Suprapubic skin (tissue), 4 donors: Measurements from ENCODE around the gene FAM222A. TPM values are rescaled to one million over a fixed set of nuclear protein-coding genes. Genes with fewer than 3 reads are reported as not detected.

Source experiments
- DNase-seq, 2 donors: peaks; one replicate each; pipeline ENCODE4 v3.0.0-alpha.2; 2019; ENCODE audit warnings: low spot score in 2 of 2
- H3K27ac ChIP-seq: fragments of 200-600 bp; sonication (generic); one replicate; pipeline ENCODE4 v1.5.1; 2019
- H3K27me3 ChIP-seq: fragments of 200-600 bp; sonication (generic); one replicate; pipeline ENCODE4 v1.5.1; 2019
- H3K36me3 ChIP-seq: fragments of 200-600 bp; sonication (generic); one replicate; pipeline ENCODE4 v1.5.1; 2019
- H3K4me1 ChIP-seq: fragments of 200-600 bp; sonication (generic); one replicate; pipeline ENCODE4 v1.5.1; 2019
- H3K4me3 ChIP-seq: fragments of 200-600 bp; sonication (generic); one replicate; pipeline ENCODE4 v1.5.1; 2019; ENCODE audit warnings: mild to moderate bottlenecking
- H3K9me3 ChIP-seq: fragments of 200-600 bp; sonication (generic); one replicate; pipeline ENCODE4 v1.5.1; 2019
- EP300 ChIP-seq: sonication (generic); formaldehyde crosslinking; IDR thresholded peaks from one replicate; pipeline ENCODE4 v1.6.1; 2017; ENCODE audit warnings: antibody characterized with exemption
- POLR2A ChIP-seq, 2 donors: fragments of 450-650 bp; IDR thresholded peaks; one replicate each; pipeline ENCODE4 v1.6.1; 2017; ENCODE audit warnings: antibody characterized with exemption in 2 of 2, mild to moderate bottlenecking in 2 of 2, moderate library complexity in 2 of 2
- POLR2AphosphoS5 ChIP-seq, 3 donors: sonication (generic); formaldehyde crosslinking; IDR thresholded peaks; one replicate each; pipeline ENCODE4 v1.6.1; 2017; ENCODE audit warnings: antibody characterized with exemption in 3 of 3
- WGBS: methylation state at CpG from one replicate; pipeline ENCODE4 v1.1.5; 2018; 5-methylcytosine and 5-hydroxymethylcytosine counted together
- total RNA-seq, 4 donors: library from RNA; depleted of rRNA; stranded (reverse); fragments of >200 nt; gene quantifications; one replicate each; pipeline ENCODE4 v1.1.0, GENCODE V29; 2016
- TF ChIP-seq, protein P1 (sequence below), 2 donors: fragments of 200-600 bp in 1 of 2; fragments of 450-650 bp in 1 of 2; sonication (generic) in 1 of 2; IDR thresholded peaks; one replicate each; pipeline ENCODE4 v1.5.1; 2016 to 2019; ENCODE audit warnings: antibody characterized with exemption in 2 of 2, mild to moderate bottlenecking in 1 of 2, moderate library complexity in 1 of 2

Gene FAM222A
- total RNA-seq, 4 donors from 2014 or later = 3.9 to 8.5 (median 6.6) TPM

DNA sequence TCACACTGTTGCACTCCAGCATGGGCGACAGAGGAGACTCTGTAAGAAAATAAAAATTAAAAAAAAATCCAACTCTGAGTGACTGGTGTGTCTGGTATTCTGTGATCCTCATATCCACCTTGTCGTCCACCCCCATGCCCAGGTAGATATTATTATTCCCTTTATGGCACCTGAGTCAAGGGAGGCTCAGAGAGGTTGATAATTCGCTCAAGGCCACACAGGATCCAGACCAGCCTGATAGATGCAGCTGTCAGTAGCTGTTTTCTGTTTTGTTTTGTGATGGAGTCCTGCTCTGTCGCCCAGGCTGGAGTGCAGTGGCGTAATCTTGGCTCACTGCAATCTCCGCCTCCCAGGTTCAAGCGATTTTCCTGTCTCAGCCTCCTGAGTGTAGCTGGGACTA lies 14.8 kb upstream of the FAM222A start:
- 84% methylated on average over 7 of the region's 7 CpGs for WGBS
- no peaks in the 10 kb centered on the region for H3K36me3 ChIP-seq
- TF ChIP-seq POLR2AphosphoS5 (IDR thresholded peaks at IDR 0.05) (no peak), EP300 (no peak), POLR2A (IDR thresholded peaks at IDR 0.05) (no peak)
- TF ChIP-seq, protein P1, sequence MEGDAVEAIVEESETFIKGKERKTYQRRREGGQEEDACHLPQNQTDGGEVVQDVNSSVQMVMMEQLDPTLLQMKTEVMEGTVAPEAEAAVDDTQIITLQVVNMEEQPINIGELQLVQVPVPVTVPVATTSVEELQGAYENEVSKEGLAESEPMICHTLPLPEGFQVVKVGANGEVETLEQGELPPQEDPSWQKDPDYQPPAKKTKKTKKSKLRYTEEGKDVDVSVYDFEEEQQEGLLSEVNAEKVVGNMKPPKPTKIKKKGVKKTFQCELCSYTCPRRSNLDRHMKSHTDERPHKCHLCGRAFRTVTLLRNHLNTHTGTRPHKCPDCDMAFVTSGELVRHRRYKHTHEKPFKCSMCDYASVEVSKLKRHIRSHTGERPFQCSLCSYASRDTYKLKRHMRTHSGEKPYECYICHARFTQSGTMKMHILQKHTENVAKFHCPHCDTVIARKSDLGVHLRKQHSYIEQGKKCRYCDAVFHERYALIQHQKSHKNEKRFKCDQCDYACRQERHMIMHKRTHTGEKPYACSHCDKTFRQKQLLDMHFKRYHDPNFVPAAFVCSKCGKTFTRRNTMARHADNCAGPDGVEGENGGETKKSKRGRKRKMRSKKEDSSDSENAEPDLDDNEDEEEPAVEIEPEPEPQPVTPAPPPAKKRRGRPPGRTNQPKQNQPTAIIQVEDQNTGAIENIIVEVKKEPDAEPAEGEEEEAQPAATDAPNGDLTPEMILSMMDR (IDR thresholded peaks at IDR 0.05) = no peak
- no peaks in the 10 kb centered on the region for H3K27me3 ChIP-seq
- H3K4me3 ChIP-seq = no peak overlapping the region
- H3K27ac ChIP-seq = no peak overlapping the region
- H3K4me1 ChIP-seq = no peaks in the 10 kb centered on the region
- no peak for DNase-seq
- H3K9me3 ChIP-seq = no peaks in the 10 kb centered on the region

GRCh38 chr12:109701064-109701463 lies 12.6 kb upstream of the FAM222A start:
- no peak for DNase-seq
- TF ChIP-seq EP300 (no peak), POLR2AphosphoS5 (IDR thresholded peaks at IDR 0.05) (no peak), POLR2A (IDR thresholded peaks at IDR 0.05) (no peak)
- TF ChIP-seq, protein P1 (IDR thresholded peaks at IDR 0.05) = no peak
- Histone ChIP-seq H3K27me3 (no peaks in the 10 kb centered on the region), H3K27ac (no peak overlapping the region), H3K4me3 (no peak overlapping the region), H3K9me3 (no peaks in the 10 kb centered on the region), H3K36me3 (no peaks in the 10 kb centered on the region), H3K4me1 (no peaks in the 10 kb centered on the region)
- WGBS = 51% methylated on average over 6 of the region's 6 CpGs

GRCh38 chr12:109702111-109702841 lies 11.3 kb upstream of the FAM222A start:
- WGBS = 89% methylated on average over 9 of the region's 9 CpGs
- no peaks in the 10 kb centered on the region for H3K9me3 ChIP-seq
- H3K27ac ChIP-seq = no peak overlapping the region
- no peaks in the 10 kb centered on the region for H3K4me1 ChIP-seq
- no peaks in the 10 kb centered on the region for H3K36me3 ChIP-seq
- no peak for TF ChIP-seq POLR2AphosphoS5 (IDR thresholded peaks at IDR 0.05)
- no peak for TF ChIP-seq EP300
- TF ChIP-seq, protein P1 (IDR thresholded peaks at IDR 0.05) = no peak
- no peak for TF ChIP-seq POLR2A (IDR thresholded peaks at IDR 0.05)
- DNase-seq = no peak
- no peak overlapping the region for H3K4me3 ChIP-seq
- H3K27me3 ChIP-seq = no peaks in the 10 kb centered on the region

GRCh38 chr12:109703684-109704083 lies 9.9 kb upstream of the FAM222A start:
- TF ChIP-seq EP300 (no peak), POLR2AphosphoS5 (IDR thresholded peaks at IDR 0.05) (no peak), POLR2A (IDR thresholded peaks at IDR 0.05) (no peak)
- TF ChIP-seq, protein P1 (IDR thresholded peaks at IDR 0.05) = no peak

GRCh38 chr12:109704371-109705098 lies 9.1 kb upstream of the FAM222A start:
- no peak for DNase-seq
- 84% methylated on average over 4 of the region's 4 CpGs for WGBS
- no peak overlapping the region for H3K4me3 ChIP-seq

More at GRCh38 chr12:109703684-109704083, 9.9 kb upstream of the FAM222A start:
- peaks cover 3% of the 10 kb centered on the region for H3K27me3 ChIP-seq
- WGBS = 37% methylated on average over 6 of the region's 7 CpGs
- no peaks in the 10 kb centered on the region for H3K36me3 ChIP-seq
- no peaks in the 10 kb centered on the region for H3K4me1 ChIP-seq
- no peaks in the 10 kb centered on the region for H3K9me3 ChIP-seq
- H3K4me3 ChIP-seq = no peak overlapping the region
- no peak overlapping the region for H3K27ac ChIP-seq
- no peak for DNase-seq

More at GRCh38 chr12:109704371-109705098, 9.1 kb upstream of the FAM222A start:
- peaks cover 4% of the 10 kb centered on the region for H3K27me3 ChIP-seq
- no peak for TF ChIP-seq EP300
- TF ChIP-seq POLR2A (IDR thresholded peaks at IDR 0.05) = no peak
- TF ChIP-seq, protein P1 (IDR thresholded peaks at IDR 0.05) = no peak
- no peak for TF ChIP-seq POLR2AphosphoS5 (IDR thresholded peaks at IDR 0.05)
- H3K4me1 ChIP-seq = no peaks in the 10 kb centered on the region
- no peaks in the 10 kb centered on the region for H3K9me3 ChIP-seq
- H3K27ac ChIP-seq = no peak overlapping the region
- no peaks in the 10 kb centered on the region for H3K36me3 ChIP-seq
